Peyer's patch (tissue), 4 donors: ENCODE data around the gene CEL.

Experiments used
- POLR2A ChIP-seq, 2 donors: fragments of 450-650 bp; IDR thresholded peaks; one replicate each; pipeline ENCODE4 v1.5.1; 2017; ENCODE audit warnings: antibody characterized with exemption in 2 of 2, mild to moderate bottlenecking in 2 of 2, moderate library complexity in 2 of 2
- TF ChIP-seq, protein P1 (sequence below), 6 experiments: fragments of 450-650 bp in 4 of 6; fragments of 200-600 bp in 2 of 6; sonication (generic) in 1 of 6; IDR thresholded peaks; one replicate each; pipeline ENCODE4 v1.5.1; 2017 to 2019; ENCODE audit warnings: antibody characterized with exemption in 6 of 6, mild to moderate bottlenecking in 3 of 6, moderate library complexity in 1 of 6

DNA sequence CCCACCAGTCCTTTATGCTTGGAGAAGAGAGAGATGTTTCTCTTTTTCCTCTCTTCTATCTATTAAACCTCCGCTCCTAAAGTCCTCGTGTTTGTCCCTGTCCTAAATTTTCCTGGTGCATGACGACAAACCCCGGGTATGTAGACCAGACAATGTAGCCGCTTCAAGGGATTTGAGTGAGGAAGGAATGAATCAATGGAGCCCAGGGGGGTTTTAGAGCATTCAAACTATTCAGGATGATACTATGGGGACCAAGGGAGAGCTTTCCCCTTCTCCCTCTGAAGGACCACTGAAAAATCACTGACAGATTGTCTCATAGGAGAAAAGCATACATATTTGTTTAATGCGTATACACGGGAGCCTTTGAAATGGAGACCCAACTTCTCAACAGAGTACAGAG lies 18.4 kb downstream of the CEL start:
- TF ChIP-seq, protein P1, sequence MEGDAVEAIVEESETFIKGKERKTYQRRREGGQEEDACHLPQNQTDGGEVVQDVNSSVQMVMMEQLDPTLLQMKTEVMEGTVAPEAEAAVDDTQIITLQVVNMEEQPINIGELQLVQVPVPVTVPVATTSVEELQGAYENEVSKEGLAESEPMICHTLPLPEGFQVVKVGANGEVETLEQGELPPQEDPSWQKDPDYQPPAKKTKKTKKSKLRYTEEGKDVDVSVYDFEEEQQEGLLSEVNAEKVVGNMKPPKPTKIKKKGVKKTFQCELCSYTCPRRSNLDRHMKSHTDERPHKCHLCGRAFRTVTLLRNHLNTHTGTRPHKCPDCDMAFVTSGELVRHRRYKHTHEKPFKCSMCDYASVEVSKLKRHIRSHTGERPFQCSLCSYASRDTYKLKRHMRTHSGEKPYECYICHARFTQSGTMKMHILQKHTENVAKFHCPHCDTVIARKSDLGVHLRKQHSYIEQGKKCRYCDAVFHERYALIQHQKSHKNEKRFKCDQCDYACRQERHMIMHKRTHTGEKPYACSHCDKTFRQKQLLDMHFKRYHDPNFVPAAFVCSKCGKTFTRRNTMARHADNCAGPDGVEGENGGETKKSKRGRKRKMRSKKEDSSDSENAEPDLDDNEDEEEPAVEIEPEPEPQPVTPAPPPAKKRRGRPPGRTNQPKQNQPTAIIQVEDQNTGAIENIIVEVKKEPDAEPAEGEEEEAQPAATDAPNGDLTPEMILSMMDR (IDR thresholded peaks at IDR 0.05): no peak
- no peak for TF ChIP-seq POLR2A (IDR thresholded peaks at IDR 0.05)
